Dermis microvascular lymphatic vessel endothelial cell (primary cell): ENCODE measurements around the gene AHCYL2. TPM values are rescaled to one million over a fixed set of nuclear protein-coding genes. Genes with fewer than 3 reads are reported as not detected.

Experiments used
- total RNA-seq: library from RNA; depleted of rRNA; stranded (reverse); fragments of >200 nt; gene quantifications from 2 replicates; pipeline ENCODE4 v1.2.1, GENCODE V29; 2014

AHCYL2 gene
- total RNA-seq, 1 donor from 2014 or later, result 4.0 TPM

Other genes starting within 250 kb of the AHCYL2 start
- gene TNPO3, start 169.9 kb upstream of the AHCYL2 start, total RNA-seq, result 50.6 and 52.1 TPM in 2 replicates
- gene TSPAN33, start 80.3 kb upstream of the AHCYL2 start, total RNA-seq, result under 0.01 and 0.13 TPM in 2 replicates
- gene SMO, start 36.4 kb upstream of the AHCYL2 start, total RNA-seq, result 2.3 and 8.3 TPM in 2 replicates
- gene STRIP2, start 209.4 kb downstream of the AHCYL2 start, total RNA-seq, result 2.3 TPM in 2 replicates